CD4-positive, alpha-beta T cell (primary cell): Measurements from ENCODE around the gene INKA1. TPM values are rescaled to one million over a fixed set of nuclear protein-coding genes. Genes with fewer than 3 reads are reported as not detected.
A peak's percentile ranks its signal among the peaks of the same experiment; 100 is the strongest.

Experiments
- ATAC-seq: fragments of 200-7000 bp; cut with Tn5 transposase; one replicate; pipeline ENCODE4 v1.10.0; 2022; ENCODE audit warnings: mild to moderate bottlenecking; ENCODE audit not compliant: poor library complexity
- CTCF ChIA-PET: fragments of 350-600 bp; sonication (Branson Sonifier 250); formaldehyde crosslinking; loops from one replicate; lab custom pipeline; 2021; ENCODE audit warnings: antibody characterized with exemption, inconsistent platforms; lab: Charles Lee
- POLR2A ChIA-PET: fragments of 350-600 bp; sonication (Branson Sonifier 250); formaldehyde crosslinking; loops from one replicate; lab custom pipeline; 2021; ENCODE audit warnings: antibody characterized with exemption, inconsistent platforms; lab: Charles Lee
- DNase-seq, 14 experiments: peaks; one replicate each; pipeline ENCODE4 v3.0.0-alpha.2; 2013 to 2020; ENCODE audit warnings: mixed read lengths in 2 of 14
- H3K27ac ChIP-seq, 2 donors: one replicate each; pipeline versions ENCODE4 v1.5.1 to v1.7.0; 2013; ENCODE audit warnings: low read length in 2 of 2, low read depth in 1 of 2, mild to moderate bottlenecking in 1 of 2
- H3K27me3 ChIP-seq, 2 experiments: 1 replicate in 1 of 2; 2 replicates in 1 of 2; pipeline versions ENCODE4 v1.6.1 to v1.7.0; 2013; ENCODE audit warnings: low read length in 2 of 2, control low read depth in 1 of 2, mild to moderate bottlenecking in 1 of 2, moderate library complexity in 1 of 2; ENCODE audit not compliant: insufficient read depth in 2 of 2, control insufficient read depth in 1 of 2
- H3K36me3 ChIP-seq: one replicate; pipeline ENCODE4 v1.6.1; 2013; ENCODE audit warnings: low read length, control low read depth; ENCODE audit not compliant: insufficient read depth
- H3K4me1 ChIP-seq: one replicate; pipeline ENCODE4 v1.6.1; 2013; ENCODE audit warnings: low read length, control low read depth; ENCODE audit not compliant: insufficient read depth
- H3K4me3 ChIP-seq: one replicate; pipeline ENCODE4 v1.5.1; 2013; ENCODE audit warnings: mild to moderate bottlenecking, low read length, moderate library complexity
- H3K9me3 ChIP-seq, 2 experiments: 1 replicate in 1 of 2; 2 replicates in 1 of 2; pipeline versions ENCODE4 v1.6.1 to v1.7.0; 2013; ENCODE audit warnings: low read length in 2 of 2, mild to moderate bottlenecking in 2 of 2, control low read depth in 1 of 2, moderate library complexity in 1 of 2; ENCODE audit not compliant: control insufficient read depth in 1 of 2, insufficient read depth in 1 of 2
- H3K27ac Mint-ChIP-seq: one replicate; pipeline ENCODE4 v1.8.0; 2020; ENCODE audit warnings: mixed read lengths
- H3K27me3 Mint-ChIP-seq: one replicate; pipeline ENCODE4 v1.8.0; 2021; ENCODE audit warnings: mixed read lengths
- H3K36me3 Mint-ChIP-seq: one replicate; pipeline ENCODE4 v1.8.0; 2021; ENCODE audit warnings: low read depth, mixed read lengths
- H3K4me1 Mint-ChIP-seq: one replicate; pipeline ENCODE4 v1.8.0; 2021; ENCODE audit warnings: low read depth, mixed read lengths
- H3K4me3 Mint-ChIP-seq: one replicate; pipeline ENCODE4 v1.8.0; 2020; ENCODE audit warnings: mild to moderate bottlenecking, mixed read lengths
- H3K9me3 Mint-ChIP-seq: one replicate; pipeline ENCODE4 v1.8.0; 2020; ENCODE audit warnings: mixed read lengths
- intact Hi-C, 2 experiments: fragments of 100-400 bp; cut with DNase I in 1 of 2; cut with micrococcal nuclease in 1 of 2; formaldehyde crosslinking; loops; one replicate each; pipeline versions ENCODE4 v1.15.1 to v1.9.0; 2023 to 2025; cut with DNase I, micrococcal nuclease
- total RNA-seq, 174 experiments: library from RNA in 2 of 174; stranded (reverse) in 2 of 174; gene quantifications; one replicate each; pipeline ENCODE4 v1.2.3 and lab custom pipeline; 2021 to 2026
- TF ChIP-seq, protein P1 (sequence below): fragments of 200-600 bp; IDR thresholded peaks from one replicate; pipeline ENCODE4 v1.8.0; 2022; ENCODE audit warnings: antibody characterized with exemption, mild to moderate bottlenecking

The INKA1 gene
- total RNA-seq, 2 experiments from 2014 or later: 0.85 to 0.87 TPM

GRCh38 chr3:49840388-49840787 lies 37.3 kb downstream of the INKA1 start:
- H3K27me3 Mint-ChIP-seq: no peaks in the 10 kb centered on the region
- no peak overlapping the region for H3K27ac ChIP-seq
- DNase-seq: no peak
- no peak overlapping the region for H3K4me3 ChIP-seq
- no peaks in the 10 kb centered on the region for H3K9me3 ChIP-seq
- H3K27ac Mint-ChIP-seq: no peak overlapping the region
- TF ChIP-seq, protein P1, sequence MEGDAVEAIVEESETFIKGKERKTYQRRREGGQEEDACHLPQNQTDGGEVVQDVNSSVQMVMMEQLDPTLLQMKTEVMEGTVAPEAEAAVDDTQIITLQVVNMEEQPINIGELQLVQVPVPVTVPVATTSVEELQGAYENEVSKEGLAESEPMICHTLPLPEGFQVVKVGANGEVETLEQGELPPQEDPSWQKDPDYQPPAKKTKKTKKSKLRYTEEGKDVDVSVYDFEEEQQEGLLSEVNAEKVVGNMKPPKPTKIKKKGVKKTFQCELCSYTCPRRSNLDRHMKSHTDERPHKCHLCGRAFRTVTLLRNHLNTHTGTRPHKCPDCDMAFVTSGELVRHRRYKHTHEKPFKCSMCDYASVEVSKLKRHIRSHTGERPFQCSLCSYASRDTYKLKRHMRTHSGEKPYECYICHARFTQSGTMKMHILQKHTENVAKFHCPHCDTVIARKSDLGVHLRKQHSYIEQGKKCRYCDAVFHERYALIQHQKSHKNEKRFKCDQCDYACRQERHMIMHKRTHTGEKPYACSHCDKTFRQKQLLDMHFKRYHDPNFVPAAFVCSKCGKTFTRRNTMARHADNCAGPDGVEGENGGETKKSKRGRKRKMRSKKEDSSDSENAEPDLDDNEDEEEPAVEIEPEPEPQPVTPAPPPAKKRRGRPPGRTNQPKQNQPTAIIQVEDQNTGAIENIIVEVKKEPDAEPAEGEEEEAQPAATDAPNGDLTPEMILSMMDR: no peak
- no peaks in the 10 kb centered on the region for H3K36me3 Mint-ChIP-seq
- H3K27me3 ChIP-seq: no peaks in the 10 kb centered on the region
- H3K36me3 ChIP-seq: no peaks in the 10 kb centered on the region
- POLR2A ChIA-PET: interaction anchor here (2.8 kb wide), 1 partner anchor 37 kb away, joined by 11 read pairs; the partner anchor contains the start of gene INKA1
- no peaks in the 10 kb centered on the region for H3K4me1 Mint-ChIP-seq
- intact Hi-C loops: loop anchor here in 1 of 2 experiments (5.0 kb wide), 1 partner anchor 67 kb away; no protein-coding TSS in a partner anchor
- H3K4me1 ChIP-seq: peaks cover 3% of the 10 kb centered on the region
- H3K9me3 Mint-ChIP-seq: no peaks in the 10 kb centered on the region
- CTCF ChIA-PET: interaction anchor here (0.8 to 4.2 kb wide), 2 partner anchors 37 to 41 kb away, joined by 3 to 103 read pairs; partner anchors contain the start of genes CDHR4 and INKA1
- ATAC-seq: no peak
- H3K4me3 Mint-ChIP-seq: no peak overlapping the region

- CTCF ChIA-PET: interaction anchor here (4.2 kb wide), 1 partner anchor 38 kb away, joined by 103 read pairs; the partner anchor contains the start of gene INKA1
- no peaks in the 10 kb centered on the region for H3K27me3 Mint-ChIP-seq
- intact Hi-C loops: loop anchor here in 1 of 2 experiments (5.0 kb wide), 1 partner anchor 66 kb away; no protein-coding TSS in a partner anchor
- H3K36me3 Mint-ChIP-seq: no peaks in the 10 kb centered on the region
- Histone ChIP-seq H3K27me3 (no peaks in the 10 kb centered on the region), H3K9me3 (no peaks in the 10 kb centered on the region), H3K4me1 (peaks cover 3% of the 10 kb centered on the region), H3K36me3 (peaks cover 2% of the 10 kb centered on the region), H3K4me3 (no peak overlapping the region), H3K27ac (no peak overlapping the region)
- DNase-seq: peak in 1 of 14 experiments; percentile 15
- no peak overlapping the region for H3K4me3 Mint-ChIP-seq
- no peak for ATAC-seq
- no peaks in the 10 kb centered on the region for H3K9me3 Mint-ChIP-seq
- no peaks in the 10 kb centered on the region for H3K4me1 Mint-ChIP-seq
- H3K27ac Mint-ChIP-seq: no peak overlapping the region
- TF ChIP-seq, protein P1: peak; percentile 12
- POLR2A ChIA-PET: interaction anchor here (2.8 kb wide), 1 partner anchor 38 kb away, joined by 11 read pairs; the partner anchor contains the start of gene INKA1
These were observed 38.1 kb downstream of the INKA1 start for GRCh38 chr3:49841126-49841696.

- H3K4me1 Mint-ChIP-seq: no peaks in the 10 kb centered on the region
- H3K9me3 Mint-ChIP-seq: no peaks in the 10 kb centered on the region
- ChIA-PET POLR2A (interaction anchor here (2.8 kb wide), 1 partner anchor 39 kb away, joined by 11 read pairs; the partner anchor contains the start of gene INKA1), CTCF (interaction anchor here (4.2 kb wide), 1 partner anchor 38 kb away, joined by 103 read pairs; the partner anchor contains the start of gene INKA1)
- no peak overlapping the region for H3K4me3 ChIP-seq
- H3K4me3 Mint-ChIP-seq: no peak overlapping the region
- H3K27ac Mint-ChIP-seq: no peak overlapping the region
- H3K27ac ChIP-seq: no peak overlapping the region
- H3K27me3 Mint-ChIP-seq: no peaks in the 10 kb centered on the region
- DNase-seq: no peak
- H3K36me3 ChIP-seq: peaks cover 2% of the 10 kb centered on the region
- H3K36me3 Mint-ChIP-seq: no peaks in the 10 kb centered on the region
- no peaks in the 10 kb centered on the region for H3K9me3 ChIP-seq
- peaks cover 3% of the 10 kb centered on the region for H3K4me1 ChIP-seq
- TF ChIP-seq, protein P1: no peak
- no peaks in the 10 kb centered on the region for H3K27me3 ChIP-seq
- intact Hi-C loops: loop anchor here in 1 of 2 experiments (5.0 kb wide), 1 partner anchor 65 kb away; no protein-coding TSS in a partner anchor
- no peak for ATAC-seq
These were observed 38.7 kb downstream of the INKA1 start for GRCh38 chr3:49841806-49842205.
